GM19023 (cell line): ENCODE measurements around the gene TPCN2.

Source experiments
- ATAC-seq: cut with Tn5 transposase; IDR thresholded peaks from one replicate; pipeline ENCODE4 v1.9.1; 2021; ENCODE audit warnings: mild to moderate bottlenecking, moderate library complexity; ENCODE audit not compliant: unreplicated experiment

TPCN2 gene

DNA sequence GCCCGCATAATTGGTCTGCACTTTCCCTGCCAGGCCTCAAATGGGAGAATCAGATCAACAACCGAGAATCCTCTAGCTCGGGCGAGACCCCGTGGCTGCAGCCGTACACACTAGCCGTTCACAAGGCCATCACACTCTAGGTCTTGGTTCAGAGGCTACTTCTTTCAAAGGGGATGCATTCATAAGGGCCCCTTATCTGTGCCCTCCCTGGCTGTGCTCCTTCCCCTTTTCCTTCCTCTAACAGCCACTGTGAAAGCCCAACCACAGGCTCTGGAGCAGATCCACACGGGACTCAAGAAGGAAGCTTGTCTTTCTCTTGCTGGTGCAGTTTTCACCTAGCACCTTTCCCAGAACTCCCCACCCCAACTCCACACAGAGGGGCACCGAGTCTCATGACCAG lies 131.5 kb downstream of the TPCN2 start:
- ATAC-seq: no peak

DNA sequence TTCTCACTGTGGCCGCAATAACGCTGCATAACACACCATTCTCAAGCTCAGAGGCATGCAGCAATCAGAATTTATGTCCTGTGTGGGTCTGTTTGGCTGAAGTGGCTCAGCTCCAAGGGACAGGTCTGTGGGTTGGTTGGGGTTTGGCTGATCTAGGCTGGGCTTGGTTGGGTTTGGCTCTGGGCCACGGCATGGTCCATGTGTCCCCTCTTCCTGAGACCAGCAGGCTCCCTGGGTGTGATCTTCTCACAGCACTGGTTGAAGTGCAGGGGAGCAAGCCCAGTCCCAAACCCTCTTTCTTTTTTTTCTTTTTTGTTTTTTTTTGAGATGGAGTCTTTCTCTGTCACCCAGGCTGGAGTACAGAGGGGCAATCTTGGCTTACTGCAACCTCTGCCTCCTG lies 132.0 kb downstream of the TPCN2 start:
- ATAC-seq: no peak

DNA sequence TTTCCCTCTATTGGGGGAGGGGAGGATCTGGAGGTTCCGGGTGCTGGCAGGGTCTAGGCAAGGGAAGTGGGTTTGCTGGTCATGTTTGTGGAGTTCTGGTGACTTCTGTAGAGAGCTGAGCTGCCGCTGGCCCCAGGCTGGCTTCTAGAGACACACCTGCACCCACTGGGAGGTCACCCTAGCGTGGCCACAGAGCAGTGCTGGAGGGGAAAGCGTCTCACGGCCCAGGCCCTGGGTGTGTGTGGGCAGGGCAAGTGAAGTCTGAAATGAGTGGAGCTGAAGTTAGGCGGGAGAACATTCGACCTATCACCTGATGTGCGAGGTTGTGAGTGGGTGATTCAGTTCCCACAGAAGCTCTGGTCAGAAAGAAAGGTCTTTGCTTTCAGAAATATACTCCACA lies 134.9 kb downstream of the TPCN2 start:
- ATAC-seq: no peak
